Activated T-helper 1 cell treated with anti-CD3 and anti-CD28 coated beads, Interleukin-2, amount 50 U/mL, for 16 hours (primary cell): ENCODE results near the gene NRSN2.
"Not testable (repeated sequence)": the region's sequence is repeated elsewhere in the genome, so short reads cannot be mapped to it uniquely, and the experiment has no call there.

ENCODE experiments used
- DNase-seq, 2 donors: peaks; one replicate each; pipeline ENCODE4 v3.0.0-alpha.2; 2020; ENCODE audit warnings: low read depth in 1 of 2, low spot score in 1 of 2

Gene NRSN2

GRCh38 chr20:325045-325888, 21.6 kb upstream of the NRSN2 start, which contains the start of gene SOX12:
TSS of gene SOX12 (plus strand) at chr20:325552. CDS start at chr20:325925, 373 bp downstream.
- peak; percentile 93 to 95 for DNase-seq

- DNase-seq: peak in 1 of 2 donors; percentile 14
These were observed 20.8 kb upstream of the NRSN2 start for GRCh38 chr20:325889-326644.

GRCh38 chr20:326645-327185, 20.2 kb upstream of the NRSN2 start:
- no peak for DNase-seq

- DNase-seq: peak; percentile 34 to 56
These were observed 19.5 kb upstream of the NRSN2 start for GRCh38 chr20:327186-328026.

GRCh38 chr20:328027-328974, 18.6 kb upstream of the NRSN2 start:
- DNase-seq: no peak

GRCh38 chr20:328975-329695, 17.8 kb upstream of the NRSN2 start:
- DNase-seq: no peak

GRCh38 chr20:329851-330232, 17.1 kb upstream of the NRSN2 start:
- DNase-seq: no peak

DNA sequence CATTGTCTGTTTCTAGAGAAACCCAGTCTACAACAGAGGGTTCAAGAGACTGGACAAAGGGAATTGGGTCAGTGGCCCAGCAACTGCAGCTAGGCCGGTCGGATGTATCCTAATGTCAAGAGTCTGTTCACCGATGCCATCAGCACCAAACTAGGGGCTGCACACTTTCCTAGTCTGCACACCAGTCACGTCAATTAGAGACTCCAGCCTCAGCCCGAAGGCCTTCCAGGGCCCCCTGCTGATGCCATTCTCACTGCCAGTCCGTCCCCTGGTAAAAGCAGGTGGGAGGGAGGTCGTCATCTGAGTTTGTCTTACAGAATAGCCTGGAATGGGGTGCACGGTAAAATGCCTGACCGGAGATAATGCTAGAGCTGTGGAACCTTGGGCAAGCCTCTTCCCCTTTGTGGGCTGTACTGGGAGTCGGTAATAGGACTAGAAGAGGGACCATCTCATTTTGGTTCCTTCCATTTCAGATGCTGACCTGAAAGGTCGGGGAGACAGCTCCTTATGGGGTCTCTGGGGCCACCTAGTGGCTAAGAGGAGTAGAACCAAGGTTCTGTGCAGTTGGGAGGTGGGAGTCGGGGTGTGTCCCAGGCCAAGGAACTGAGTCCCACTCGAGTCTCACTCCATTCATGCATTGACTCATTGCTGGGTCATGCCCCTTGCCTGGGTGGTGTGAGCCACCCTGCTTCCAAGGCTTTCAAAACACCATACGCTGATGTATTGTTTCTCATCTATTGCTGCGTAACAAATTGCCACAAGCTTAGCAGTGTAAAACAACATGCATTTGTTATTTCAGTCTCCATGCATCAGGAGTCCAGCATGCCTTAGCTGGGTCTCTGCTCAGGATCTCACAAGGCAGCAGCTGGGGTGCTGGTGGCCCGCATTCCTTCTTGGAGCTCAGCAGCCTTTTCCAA, 16.4 kb upstream of the NRSN2 start:
- peak in 1 of 2 donors; percentile 32 for DNase-seq

DNA sequence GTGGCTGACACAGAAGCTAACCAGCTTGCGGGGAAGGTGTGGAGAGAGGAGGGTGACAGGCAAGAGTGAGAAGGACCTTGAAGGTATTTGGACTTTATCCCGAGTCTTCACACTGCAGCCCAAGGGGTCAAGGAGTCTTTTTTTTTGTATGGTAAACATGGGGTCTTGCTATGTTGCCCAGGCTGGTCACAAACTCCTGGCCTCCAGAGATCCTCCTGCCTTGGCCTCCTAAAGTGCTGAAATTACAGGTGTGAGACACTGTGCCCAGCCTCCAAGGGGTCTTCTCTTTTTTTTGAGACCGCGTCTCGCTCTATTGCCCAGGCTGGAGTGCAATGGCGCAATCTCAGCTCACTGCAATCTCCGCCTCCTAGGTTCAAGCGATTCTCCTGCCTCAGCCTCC, 12.3 kb upstream of the NRSN2 start:
- no peak for DNase-seq

- not testable (repeated sequence) for DNase-seq
These were observed 10.9 kb upstream of the NRSN2 start for GRCh38 chr20:336040-336439.

- no peak for DNase-seq
These were observed 5.2 kb upstream of the NRSN2 start for GRCh38 chr20:341682-342081.

- DNase-seq: no peak
These were observed 3.8 kb upstream of the NRSN2 start for GRCh38 chr20:343107-343506.

DNA sequence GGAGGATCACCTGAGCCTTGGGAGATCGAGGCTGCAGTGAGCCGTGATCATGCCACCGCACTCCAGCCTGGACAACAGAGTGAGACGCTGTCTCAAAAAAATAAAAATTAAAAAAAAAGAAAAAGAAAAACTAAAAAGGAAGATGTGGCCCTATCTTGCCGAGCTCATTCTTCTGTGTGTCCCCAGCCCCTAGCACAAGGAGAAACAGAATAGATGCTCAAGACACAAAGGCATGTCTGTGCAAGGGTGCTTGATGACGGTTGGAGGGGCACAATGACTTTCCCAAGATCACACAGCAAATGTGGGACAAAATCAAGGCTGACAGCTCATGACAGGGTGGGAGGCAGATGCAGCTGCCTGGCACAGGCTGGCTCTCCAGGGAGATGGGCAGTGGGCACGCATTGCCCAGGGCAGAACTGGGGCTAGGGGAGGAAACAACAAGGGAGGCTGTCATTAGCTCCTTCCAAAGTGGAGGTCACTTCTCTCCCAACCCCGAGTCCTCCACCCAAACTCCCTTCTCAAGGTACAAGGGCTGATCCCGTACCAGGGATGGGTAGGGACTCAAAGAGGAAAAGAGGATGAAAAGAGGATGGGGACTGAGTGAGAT, 775 bp upstream of the NRSN2 start:
- DNase-seq: no peak

- no peak for DNase-seq
These were observed 367 bp downstream of the NRSN2 start for GRCh38 chr20:347317-347639.

DNA sequence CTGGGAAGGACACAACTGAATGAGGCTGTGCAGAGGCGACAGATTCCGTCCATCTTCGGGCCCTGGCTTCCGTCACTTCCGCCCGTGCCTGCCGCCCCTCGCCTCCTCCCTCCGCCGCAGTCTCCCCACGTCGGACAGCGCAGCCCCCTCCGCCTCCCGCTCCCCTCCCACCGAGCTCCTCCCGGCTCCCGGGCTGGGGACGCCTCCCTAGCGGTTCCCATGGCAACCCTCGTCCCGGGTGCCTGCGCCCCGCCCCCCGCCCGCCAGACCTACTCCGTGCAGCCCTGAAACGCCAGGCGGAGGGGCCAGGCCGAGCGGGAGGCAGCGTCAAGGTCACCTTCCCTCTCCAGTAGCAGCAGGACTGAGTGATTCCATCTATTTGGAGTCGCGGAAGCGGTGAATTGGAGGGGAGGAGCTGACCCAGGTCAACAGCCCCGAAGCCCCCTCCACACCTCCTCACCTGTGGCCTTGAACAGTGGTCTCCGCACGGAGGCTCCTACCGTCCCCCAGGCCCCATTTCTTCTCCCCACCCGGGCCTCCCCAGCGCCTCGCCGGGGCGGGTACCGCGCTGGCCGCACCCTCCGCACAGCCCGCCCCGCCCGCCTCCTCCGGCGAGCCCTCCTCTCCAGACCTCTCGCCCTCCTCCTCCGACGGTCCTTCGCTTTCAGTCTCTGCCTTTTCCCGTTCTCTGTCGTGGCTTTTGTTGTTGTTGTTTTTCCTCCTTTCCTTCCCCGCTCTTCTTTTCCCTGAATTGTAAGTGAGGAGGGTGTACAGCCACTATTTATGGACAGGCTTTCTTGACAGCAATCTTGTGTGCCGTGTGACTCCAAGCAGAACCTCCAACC, 951 bp downstream of the NRSN2 start:
- DNase-seq: peak in 1 of 2 donors; percentile 28

DNA sequence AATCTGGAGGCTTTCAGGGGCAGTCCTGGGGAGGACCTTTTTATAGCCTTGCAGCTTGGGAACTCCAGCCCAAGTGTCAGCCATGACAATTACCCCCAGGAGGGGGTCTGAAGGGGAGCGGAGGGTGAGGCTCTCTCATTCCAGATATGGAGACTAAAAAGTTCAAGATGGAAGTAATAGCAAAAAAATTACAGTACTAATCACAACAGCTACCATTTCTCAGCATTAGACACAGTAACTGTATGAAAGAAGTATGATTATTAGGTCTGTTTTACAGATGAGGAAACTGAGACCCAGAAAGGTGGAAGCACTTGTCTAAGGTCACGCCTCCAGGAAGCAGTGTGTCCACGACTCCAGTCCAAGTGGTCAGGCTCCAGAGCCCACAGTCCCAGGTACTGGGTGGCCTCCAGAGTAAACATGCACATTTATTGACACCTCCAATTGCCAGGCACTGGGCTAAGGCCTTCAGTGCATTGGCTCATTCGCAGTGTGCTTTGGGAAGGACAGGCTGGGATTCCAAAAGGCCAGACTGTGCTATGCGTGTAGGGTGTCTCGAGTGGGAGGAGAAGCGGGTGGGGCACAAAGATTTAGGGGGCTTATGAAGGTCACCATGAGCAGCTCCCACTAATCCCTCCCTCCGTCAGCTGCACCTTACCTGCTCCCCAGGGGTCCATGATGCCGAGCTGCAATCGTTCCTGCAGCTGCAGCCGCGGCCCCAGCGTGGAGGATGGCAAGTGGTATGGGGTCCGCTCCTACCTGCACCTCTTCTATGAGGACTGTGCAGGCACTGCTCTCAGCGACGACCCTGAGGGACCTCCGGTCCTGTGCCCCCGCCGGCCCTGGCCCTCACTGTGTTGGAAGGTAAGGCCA, 2.3 kb downstream of the NRSN2 start:
- DNase-seq: no peak
